Cardiac muscle cell (in vitro differentiated cells and primary cell): ENCODE results near the gene TMEM80. TPM values are rescaled to one million over a fixed set of nuclear protein-coding genes. Genes with fewer than 3 reads are reported as not detected.

ENCODE experiments used
- DNase-seq, 2 donors: peaks; one replicate each; pipeline versions ENCODE4 v3.0.0 to v3.0.0-alpha.2; 2010 to 2017; ENCODE audit warnings: low read depth in 1 of 2, low spot score in 1 of 2
- H3K27ac ChIP-seq: fragments of 200-600 bp; sonication (generic); 2 replicates; pipeline ENCODE4 v1.5.1; 2016
- H3K27me3 ChIP-seq: fragments of 200-600 bp; sonication (generic); 2 replicates; pipeline ENCODE4 v1.6.0; 2016; ENCODE audit warnings: control low read depth
- H3K36me3 ChIP-seq: fragments of 200-600 bp; sonication (generic); 2 replicates; pipeline ENCODE4 v1.5.1; 2016; ENCODE audit warnings: control low read depth
- H3K4me1 ChIP-seq: fragments of 200-600 bp; sonication (generic); 2 replicates; pipeline ENCODE4 v1.8.1; 2017; ENCODE audit warnings: low read depth, mild to moderate bottlenecking, mixed run types
- H3K4me3 ChIP-seq: fragments of 200-600 bp; sonication (generic); 2 replicates; pipeline ENCODE4 v1.5.1; 2016; ENCODE audit warnings: mild to moderate bottlenecking
- H3K9me3 ChIP-seq: fragments of 200-600 bp; sonication (generic); 2 replicates; pipeline ENCODE4 v1.5.1; 2017; ENCODE audit warnings: low read depth, mild to moderate bottlenecking, control low read depth
- polyA plus RNA-seq: library from polyadenylated mRNA; unstranded; fragments of >200 nt; fragmentation: Nextera tagmentation; extraction: Ambion mirVana; gene quantifications from 2 replicates; pipeline ENCODE4 v1.2.1, GENCODE V29; 2016
- total RNA-seq: library from RNA; depleted of rRNA; stranded (reverse); fragments of >200 nt; gene quantifications from 2 replicates; pipeline ENCODE4 v1.2.3, GENCODE V29; 2016
- TF ChIP-seq, protein P1 (sequence below): IDR thresholded peaks from 2 replicates; pipeline ENCODE4 v1.5.1; 2012; ENCODE audit warnings: low read depth, mild to moderate bottlenecking, low read length

The TMEM80 gene
- total and polyA plus RNA-seq, 2 experiments from 2014 or later, result 53.4 to 93.5 TPM

DNA sequence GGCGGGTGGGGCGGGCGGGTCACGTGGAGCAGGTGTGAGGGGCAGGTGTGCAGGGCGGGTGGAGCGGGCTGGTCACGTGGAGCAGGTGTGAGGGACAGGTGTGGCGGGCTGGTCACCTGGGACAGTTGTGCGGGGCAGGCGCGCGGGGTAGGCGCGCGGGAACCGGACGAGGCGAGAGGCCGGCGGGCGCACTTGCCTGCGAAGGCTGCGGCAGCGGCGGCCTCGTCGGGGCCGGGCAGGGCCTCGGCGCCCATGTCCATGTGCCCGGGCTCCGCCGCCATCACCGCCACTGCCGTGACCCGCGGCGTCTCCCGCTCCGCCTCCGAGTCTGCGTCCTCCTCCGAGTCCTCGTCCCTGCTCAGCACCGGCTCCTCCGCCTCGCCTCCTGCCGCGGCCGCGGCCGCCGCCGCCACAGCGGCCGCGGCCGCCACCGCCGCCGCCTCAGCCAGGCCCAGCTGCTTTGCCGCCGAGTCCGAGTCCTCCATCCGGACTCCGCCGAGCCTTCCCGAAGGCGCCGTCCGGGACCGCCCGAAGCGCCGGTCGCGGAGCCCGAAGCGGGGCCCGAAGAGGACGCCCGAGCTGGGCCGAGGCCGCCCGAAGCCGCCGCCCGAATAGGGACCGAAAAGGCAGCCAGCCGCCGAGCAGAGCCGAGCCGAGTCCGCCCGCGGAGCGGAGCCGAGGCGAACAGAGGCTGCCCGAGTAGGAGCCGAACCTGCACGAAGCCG lies 891 bp upstream of the TMEM80 start, which contains the start of gene DEAF1:
TSS of gene DEAF1 (minus strand) at position 660 of the 725 bp plus-strand sequence. CDS start at position 485, 175 bp downstream.
- Histone ChIP-seq H3K9me3 (no peaks in the 10 kb centered on the region), H3K4me3 (peak within 1 kb of the TSS; percentile 83), H3K36me3 (no peaks in the 10 kb centered on the region), H3K4me1 (peaks cover 10% of the 10 kb centered on the region), H3K27ac (peak within 1 kb of the TSS; percentile 100), H3K27me3 (no peaks in the 10 kb centered on the region)
- DNase-seq, result peak; percentile 99
- TF ChIP-seq, protein P1, sequence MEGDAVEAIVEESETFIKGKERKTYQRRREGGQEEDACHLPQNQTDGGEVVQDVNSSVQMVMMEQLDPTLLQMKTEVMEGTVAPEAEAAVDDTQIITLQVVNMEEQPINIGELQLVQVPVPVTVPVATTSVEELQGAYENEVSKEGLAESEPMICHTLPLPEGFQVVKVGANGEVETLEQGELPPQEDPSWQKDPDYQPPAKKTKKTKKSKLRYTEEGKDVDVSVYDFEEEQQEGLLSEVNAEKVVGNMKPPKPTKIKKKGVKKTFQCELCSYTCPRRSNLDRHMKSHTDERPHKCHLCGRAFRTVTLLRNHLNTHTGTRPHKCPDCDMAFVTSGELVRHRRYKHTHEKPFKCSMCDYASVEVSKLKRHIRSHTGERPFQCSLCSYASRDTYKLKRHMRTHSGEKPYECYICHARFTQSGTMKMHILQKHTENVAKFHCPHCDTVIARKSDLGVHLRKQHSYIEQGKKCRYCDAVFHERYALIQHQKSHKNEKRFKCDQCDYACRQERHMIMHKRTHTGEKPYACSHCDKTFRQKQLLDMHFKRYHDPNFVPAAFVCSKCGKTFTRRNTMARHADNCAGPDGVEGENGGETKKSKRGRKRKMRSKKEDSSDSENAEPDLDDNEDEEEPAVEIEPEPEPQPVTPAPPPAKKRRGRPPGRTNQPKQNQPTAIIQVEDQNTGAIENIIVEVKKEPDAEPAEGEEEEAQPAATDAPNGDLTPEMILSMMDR, result no peak

DNA sequence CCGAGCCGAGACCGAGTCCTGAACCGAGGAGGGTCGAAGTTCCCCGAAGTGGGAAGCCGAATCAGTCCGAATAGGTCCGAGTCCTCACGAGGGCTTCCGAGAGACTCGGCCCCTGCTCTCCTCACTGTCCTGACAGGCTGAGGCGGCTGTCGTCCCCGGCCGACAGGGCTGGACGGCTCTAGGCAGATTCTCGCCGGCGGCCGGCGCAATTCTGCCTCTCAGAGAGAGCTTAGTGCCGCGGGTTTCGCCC lies 403 bp upstream of the TMEM80 start:
- Histone ChIP-seq H3K36me3 (no peaks in the 10 kb centered on the region), H3K9me3 (no peaks in the 10 kb centered on the region), H3K4me1 (peaks cover 10% of the 10 kb centered on the region), H3K27ac (peak overlapping the region; percentile 100), H3K4me3 (peak overlapping the region; percentile 83), H3K27me3 (no peaks in the 10 kb centered on the region)
- TF ChIP-seq, protein P1, result no peak
- DNase-seq, result no peak

DNA sequence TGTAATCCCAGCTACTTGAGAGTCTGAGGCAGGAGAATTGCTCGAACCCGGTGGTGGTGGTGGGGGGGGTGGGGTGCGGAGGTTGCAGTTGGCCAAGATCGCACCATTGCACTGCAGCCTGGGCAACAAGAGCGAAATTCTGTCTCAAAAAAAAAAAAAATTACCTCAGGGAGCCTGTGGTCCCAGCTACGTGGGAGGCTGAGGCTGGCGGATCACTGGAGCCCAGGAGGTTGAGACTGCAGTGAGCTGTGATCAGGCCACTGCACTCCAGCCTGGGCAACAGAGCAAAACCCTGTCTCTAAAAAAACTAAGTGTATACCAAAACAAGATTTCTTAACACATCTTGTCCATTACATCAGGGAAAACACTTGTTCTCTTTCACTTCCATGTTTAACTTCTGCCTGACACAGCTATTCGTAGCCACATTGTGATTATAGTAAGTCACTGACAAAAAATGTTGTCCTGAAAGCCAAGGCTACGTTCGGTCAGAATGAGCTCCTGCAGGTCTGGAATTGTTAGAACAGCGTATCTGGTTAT lies 1.4 kb downstream of the TMEM80 start:
- peaks cover 10% of the 10 kb centered on the region for H3K4me1 ChIP-seq
- no peak overlapping the region for H3K4me3 ChIP-seq
- TF ChIP-seq, protein P1, result no peak
- peak in 1 of 2 donors; percentile 35 for DNase-seq
- no peaks in the 10 kb centered on the region for H3K9me3 ChIP-seq
- H3K27me3 ChIP-seq, result no peaks in the 10 kb centered on the region
- no peak overlapping the region for H3K27ac ChIP-seq
- H3K36me3 ChIP-seq, result no peaks in the 10 kb centered on the region

DNA sequence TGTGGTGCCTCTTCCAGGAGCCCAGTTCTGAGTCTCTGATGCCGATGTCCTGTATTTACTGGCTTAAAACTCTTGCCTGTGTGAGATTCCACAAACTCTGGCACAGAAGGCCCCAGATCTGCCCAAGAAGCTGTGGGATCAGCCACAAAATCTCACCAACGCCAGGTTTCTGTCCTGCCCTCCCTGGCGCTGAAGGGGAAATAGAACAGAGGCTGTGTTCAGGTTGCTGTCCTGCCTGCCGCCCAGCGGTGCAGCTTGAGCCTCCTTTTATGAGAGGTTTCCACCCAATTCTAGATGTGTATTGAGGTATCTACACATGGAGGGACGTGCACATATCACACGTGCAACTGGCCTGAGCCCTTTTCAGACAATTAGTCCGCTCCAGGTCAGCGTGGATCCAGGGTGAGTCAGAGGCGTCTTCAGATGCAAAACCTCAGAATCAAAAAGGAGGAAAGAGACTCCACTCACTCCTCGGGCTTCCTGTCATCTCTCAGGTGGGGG lies 2.2 kb downstream of the TMEM80 start:
- peaks cover 10% of the 10 kb centered on the region for H3K4me1 ChIP-seq
- H3K4me3 ChIP-seq, result no peak overlapping the region
- H3K36me3 ChIP-seq, result no peaks in the 10 kb centered on the region
- H3K27ac ChIP-seq, result no peak overlapping the region
- DNase-seq, result no peak
- H3K27me3 ChIP-seq, result no peaks in the 10 kb centered on the region
- TF ChIP-seq, protein P1, result no peak
- no peaks in the 10 kb centered on the region for H3K9me3 ChIP-seq

DNA sequence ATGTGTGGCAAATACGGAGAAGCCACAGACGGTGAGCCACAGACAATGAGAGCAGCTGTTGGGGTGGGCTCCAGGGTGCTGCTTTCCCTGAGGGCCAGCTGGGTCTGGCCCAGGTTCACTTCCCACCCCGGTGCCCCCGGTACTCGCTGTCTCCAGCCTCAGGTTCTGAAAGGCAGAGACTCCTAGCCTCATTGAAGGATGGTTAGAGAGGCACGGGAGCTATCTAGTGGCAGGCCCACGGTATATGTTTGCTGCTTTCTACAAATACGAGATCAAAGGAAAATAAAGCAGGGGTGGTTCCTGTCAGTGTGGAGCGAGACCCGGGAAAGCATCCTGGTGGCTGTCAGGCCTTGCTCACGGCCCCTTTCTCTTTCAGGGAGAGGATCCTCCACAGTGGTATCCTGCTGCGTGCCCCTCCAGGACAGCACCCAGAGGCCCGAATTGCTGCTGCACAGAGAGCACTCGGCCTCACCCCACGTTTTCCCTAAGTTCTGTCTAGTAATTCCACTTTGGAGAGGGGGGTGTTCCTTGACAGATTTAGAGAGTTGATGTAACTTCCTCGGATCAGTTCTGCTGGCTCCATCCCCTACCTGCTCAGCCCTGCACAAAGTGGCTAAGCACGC lies 3.0 kb downstream of the TMEM80 start:
- no peaks in the 10 kb centered on the region for H3K9me3 ChIP-seq
- no peak overlapping the region for H3K4me3 ChIP-seq
- H3K4me1 ChIP-seq, result peaks cover 4% of the 10 kb centered on the region
- no peaks in the 10 kb centered on the region for H3K36me3 ChIP-seq
- TF ChIP-seq, protein P1, result no peak
- DNase-seq, result no peak
- no peak overlapping the region for H3K27ac ChIP-seq
- no peaks in the 10 kb centered on the region for H3K27me3 ChIP-seq
